GM21381 (cell line): ENCODE measurements around the gene MEGF11.

ENCODE experiments used
- ATAC-seq: cut with Tn5 transposase; IDR thresholded peaks from one replicate; pipeline ENCODE4 v1.9.1; 2021; ENCODE audit warnings: mild to moderate bottlenecking, moderate library complexity; ENCODE audit not compliant: unreplicated experiment

The MEGF11 gene

GRCh38 chr15:66126031-66126441, 127.5 kb downstream of the MEGF11 start:
- ATAC-seq = no peak

GRCh38 chr15:66124651-66125050, 128.9 kb downstream of the MEGF11 start:
- ATAC-seq = no peak

- no peak for ATAC-seq
Measured at GRCh38 chr15:66123799-66124198, 129.8 kb downstream of the MEGF11 start.

GRCh38 chr15:66120422-66120821, 133.1 kb downstream of the MEGF11 start:
- ATAC-seq = no peak

DNA sequence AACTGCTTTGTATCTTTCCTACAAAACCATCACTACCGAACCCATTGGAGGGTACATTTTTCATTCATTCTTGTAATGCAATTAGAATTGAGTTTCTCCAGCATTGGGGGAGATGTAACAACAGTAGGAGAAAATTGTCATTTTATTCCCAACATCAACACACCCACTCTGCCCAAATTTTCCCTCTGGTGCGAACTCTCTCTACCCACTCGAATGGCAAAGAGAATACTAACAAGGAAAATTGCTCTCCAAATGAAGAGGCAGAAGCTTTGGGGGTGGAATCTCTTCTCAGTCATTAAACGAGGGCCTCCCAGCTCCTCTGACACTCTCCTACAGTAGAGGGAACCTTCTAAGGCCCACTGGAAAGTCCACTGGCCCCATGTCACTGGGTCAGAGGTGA, 135.7 kb downstream of the MEGF11 start:
- no peak for ATAC-seq

DNA sequence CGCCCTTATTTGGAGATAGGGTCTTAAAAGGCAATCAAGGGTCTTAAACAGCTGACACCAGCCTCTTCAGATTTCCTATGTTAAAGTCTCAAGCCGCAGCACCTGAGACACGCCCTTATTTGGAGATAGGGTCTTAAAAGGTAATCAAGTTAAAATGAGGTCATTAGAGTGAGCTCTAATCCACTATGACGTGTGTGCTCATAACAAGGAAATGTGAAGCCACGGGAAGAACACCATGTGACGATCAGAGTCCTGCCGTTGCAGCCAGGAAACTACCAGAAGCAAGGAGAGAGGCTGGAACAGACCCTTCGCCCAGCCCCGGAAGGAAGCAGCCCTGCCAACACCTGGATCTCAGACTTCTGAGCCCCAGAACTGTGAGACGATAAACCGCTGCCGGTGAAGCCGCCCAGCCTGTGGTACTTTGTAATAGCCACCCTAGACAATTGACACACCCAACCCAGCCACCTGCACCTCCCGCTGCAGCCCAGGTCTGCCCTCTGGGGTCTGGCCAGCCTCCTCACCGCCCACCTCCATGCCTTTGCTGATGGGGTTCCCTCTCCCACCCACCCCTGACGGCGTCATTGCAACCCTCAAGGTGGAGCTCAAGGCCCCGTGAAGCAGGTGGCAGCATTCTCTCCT, 137.9 kb downstream of the MEGF11 start:
- no peak for ATAC-seq

DNA sequence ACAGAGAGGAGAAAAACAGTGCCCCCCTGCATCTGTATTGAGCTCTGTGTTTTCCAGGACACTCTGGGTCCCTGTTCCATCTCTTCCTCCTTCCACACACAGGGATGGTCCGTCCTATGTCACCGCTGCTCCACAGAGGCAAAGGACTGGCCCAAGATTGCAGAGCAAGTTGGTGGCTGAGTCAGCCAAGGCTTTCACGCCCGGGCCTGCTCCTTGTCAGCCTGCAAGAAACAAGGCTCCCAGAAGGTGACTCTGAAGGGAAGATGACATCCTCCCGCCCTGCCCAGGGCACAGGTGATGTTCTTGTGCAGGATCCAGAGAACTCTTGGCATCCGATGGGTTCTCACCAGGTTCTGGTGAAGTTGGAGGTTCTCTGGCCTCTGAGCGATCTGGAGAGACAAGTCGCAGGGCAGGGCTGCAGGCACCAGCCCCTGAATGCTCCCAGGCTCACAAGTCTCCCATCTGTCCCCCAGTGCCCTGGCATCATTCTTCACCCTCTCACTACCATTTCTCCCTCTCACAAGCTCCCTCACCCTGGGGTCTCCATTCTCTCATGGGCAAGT, 138.6 kb downstream of the MEGF11 start:
- ATAC-seq = no peak

- no peak for ATAC-seq
Measured at GRCh38 chr15:66112388-66112787, 141.2 kb downstream of the MEGF11 start.

DNA sequence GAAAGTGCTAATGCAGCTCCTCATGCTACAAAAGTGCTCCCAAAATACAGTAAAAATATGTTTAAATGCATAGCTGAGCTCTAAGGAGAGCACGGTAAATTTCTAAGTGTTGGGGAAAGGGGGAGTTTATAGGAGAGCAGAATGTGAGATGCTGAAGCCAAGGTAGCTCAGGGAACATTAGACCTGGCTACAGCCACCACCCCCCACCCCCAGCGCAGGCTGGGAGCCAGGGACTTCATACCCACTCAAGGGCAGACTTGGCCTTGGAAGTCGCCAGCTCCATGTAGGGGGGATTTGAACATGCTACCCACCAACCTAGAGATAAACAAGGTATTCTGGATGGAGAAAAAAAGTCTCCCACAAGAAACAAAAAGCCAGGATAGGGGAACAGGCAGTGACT, 142.2 kb downstream of the MEGF11 start:
- no peak for ATAC-seq

GRCh38 chr15:66110864-66111263, 142.7 kb downstream of the MEGF11 start:
- ATAC-seq = no peak

- ATAC-seq = no peak
Measured at GRCh38 chr15:66109826-66110225, 143.7 kb downstream of the MEGF11 start.

DNA sequence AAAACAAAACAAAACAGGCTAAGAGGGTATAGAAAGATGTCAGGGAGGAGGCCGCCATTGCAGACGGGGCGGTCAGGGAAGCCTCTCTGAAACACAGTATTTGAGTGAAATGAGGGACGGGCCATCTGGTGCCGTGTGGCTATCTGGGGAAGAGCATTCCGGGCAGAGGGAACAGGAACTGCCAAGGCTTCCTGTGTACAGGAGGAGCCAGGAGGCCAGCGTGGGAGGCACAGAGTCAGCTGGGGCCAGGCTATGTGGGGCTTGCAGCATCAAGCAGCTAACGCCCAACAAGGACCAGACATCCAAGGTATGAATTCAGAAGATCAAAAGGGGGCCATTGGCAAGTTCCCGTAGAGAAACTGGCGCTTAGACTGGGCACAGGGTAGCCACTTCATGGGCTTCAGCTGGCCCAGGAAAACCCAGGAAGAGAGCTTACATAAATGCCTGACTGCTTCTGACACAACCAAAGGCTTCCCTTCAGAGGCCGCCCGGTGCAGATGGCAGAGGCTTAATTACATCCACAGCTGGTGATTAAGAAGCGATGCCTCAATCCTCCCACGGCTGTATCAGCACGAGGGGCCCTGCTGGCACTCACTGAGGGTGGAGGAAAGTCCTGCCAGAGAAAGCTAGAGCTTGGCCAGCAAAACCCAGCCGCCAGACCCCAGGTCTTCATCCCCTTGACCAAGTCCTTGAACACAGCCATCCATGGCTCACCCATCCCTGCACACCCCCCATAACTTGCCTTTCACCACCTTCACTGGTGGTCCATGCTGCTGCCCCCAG, 144.9 kb downstream of the MEGF11 start:
- ATAC-seq = no peak

GRCh38 chr15:66107070-66107469, 146.5 kb downstream of the MEGF11 start:
- ATAC-seq = no peak

DNA sequence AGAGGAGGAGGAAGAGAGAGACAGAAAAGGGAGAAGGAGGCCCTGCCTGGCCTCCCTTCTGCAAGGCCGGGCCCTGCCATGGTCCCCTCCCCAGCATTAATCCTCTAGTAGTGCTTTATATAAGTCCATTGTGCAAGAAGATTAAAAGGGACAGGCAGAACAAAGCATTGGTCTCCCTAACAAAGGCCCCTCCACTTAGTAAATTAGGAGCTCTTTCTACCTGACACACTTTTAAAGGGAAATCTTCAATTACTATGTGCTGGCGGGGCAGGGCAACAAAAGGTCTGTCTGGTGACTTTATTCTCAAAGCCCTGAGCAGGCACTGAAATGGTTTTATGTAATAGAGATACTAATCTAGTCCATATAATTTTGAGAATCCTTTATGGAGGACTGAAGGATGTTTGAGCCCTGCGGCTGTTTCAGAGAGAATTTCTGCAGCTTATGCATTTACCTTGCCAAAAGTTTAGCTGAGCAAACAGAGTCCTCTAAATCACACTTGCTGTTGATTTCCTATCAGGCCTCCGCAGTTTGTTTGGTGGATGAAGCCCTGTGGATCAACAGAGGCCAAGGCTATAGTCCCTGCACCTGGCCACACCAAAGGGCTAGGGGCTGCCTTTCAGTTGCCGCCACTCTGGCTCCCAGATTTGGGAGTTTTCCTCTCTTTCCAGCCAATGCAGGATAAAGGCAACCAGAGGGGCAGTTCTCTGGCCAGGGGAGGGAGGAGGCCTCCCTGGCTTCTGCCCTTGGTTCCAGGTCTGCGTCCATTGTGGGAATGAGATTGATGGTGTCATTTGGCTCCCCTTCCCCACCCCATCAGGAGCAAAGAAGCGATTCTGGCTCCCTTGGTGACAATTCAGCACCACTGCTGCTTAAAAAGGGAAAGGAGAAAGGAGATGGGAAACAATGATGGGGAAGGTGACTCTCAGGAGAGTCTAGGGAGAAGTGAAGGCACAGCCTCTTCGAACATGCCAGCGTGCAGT, 148.0 kb downstream of the MEGF11 start:
- ATAC-seq = no peak

- ATAC-seq = no peak
Measured at GRCh38 chr15:66103293-66103590, 150.3 kb downstream of the MEGF11 start.

GRCh38 chr15:66102563-66103292, 150.8 kb downstream of the MEGF11 start:
- ATAC-seq = no peak

DNA sequence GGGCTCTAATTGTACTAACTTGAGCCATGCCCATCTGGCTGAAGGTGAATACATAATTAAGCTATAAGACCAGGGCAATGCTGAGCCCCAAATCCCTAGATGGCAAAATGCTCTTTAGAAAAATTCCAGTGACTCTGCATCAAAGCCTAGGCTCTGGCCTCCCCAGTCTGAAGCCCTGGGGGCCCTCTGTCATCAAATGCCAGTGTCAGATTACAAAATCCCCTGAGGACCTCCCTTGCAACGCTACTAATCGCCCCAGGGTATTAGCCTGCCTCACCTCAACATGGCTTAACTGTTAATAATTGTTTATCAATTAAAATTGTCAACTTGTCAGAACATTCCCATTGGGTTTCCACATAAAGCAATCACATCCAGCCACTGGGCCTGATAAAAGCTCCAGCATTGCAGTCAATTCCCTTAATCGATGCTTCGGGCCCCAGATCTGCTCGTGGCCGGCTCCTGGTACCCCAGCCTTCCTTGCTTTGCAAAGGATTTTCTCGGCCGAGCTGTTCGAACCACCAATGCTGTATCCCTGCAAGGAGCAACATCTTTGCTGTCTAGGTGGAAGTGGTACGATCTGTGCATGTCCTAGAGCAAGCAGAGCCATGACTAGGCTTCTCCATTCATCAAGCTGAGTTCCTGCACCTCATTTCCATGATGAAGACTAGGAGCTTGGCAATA, 151.7 kb downstream of the MEGF11 start:
- ATAC-seq = no peak

- ATAC-seq = no peak
Measured at GRCh38 chr15:66100761-66101160, 152.8 kb downstream of the MEGF11 start.

DNA sequence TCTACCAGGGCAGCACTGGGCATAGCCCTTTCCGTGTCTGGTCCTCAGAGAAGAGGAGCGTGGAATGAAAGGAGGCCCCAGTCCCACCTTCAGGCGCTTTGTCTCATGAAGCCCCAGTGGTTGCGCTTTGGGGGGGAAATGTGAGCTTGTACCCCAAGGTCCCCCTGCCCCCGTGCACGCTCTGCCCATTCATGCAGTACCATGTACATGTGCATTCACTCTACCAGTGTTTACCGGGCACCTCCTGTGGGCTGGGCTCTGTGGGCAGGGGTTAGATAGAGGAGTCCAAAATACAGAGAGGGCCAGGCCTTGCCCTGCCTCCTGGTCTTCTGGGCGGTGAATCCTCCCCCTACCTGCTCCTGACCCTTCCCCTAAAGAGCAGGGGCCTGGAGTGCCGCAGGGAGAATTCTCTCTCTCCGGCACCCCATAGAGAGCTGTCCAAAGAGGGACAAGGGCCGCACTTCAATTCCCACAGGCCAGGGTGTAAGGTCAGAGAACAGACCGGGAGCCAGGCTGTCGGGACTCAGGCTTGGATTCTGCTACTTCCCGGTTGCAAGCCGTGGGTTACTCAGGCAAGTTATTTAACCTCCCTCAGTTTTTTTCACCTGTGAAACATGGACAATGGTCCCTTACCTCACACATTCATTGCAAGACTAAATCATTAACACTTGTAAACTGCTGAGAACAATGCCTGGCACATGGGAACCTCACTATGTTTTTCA, 153.4 kb downstream of the MEGF11 start:
- no peak for ATAC-seq

GRCh38 chr15:66098022-66098363, 155.6 kb downstream of the MEGF11 start:
- ATAC-seq = no peak
